GM12878 (cell line): Measurements from ENCODE around the gene KCNB1. TPM values are rescaled to one million over a fixed set of nuclear protein-coding genes. Genes with fewer than 3 reads are reported as not detected.
"Not testable (repeated sequence)": the region's sequence is repeated elsewhere in the genome, so short reads cannot be mapped to it uniquely, and the experiment has no call there.

ENCODE experiments used
- ATAC-seq: fragments of 200-7000 bp; cut with Tn5 transposase; 3 replicates; pipeline ENCODE4 v1.9.1; 2020; ENCODE audit warnings: mild to moderate bottlenecking, moderate library complexity
- BruUV-seq: library from RNA; stranded (reverse); fragments of 400-500 nt; replicated peaks from 2 replicates; lab custom pipeline; 2021; lab: Mats Ljungman, UMichigan
- CTCF ChIA-PET: fragments of 300-600 bp; sonication (Branson Sonifier 250); formaldehyde crosslinking; extraction: SDS; loops from one replicate; lab custom pipeline; 2021; ENCODE audit warnings: inconsistent platforms; lab: Yijun Ruan, JAX
- POLR2A ChIA-PET: fragments of 350-600 bp; formaldehyde crosslinking; extraction: SDS; loops from one replicate; lab custom pipeline; 2021; ENCODE audit warnings: inconsistent platforms; lab: Charles Lee
- RAD21 ChIA-PET: fragments of 300-600 bp; sonication (Branson Sonifier 250); formaldehyde crosslinking; loops from one replicate; lab custom pipeline; 2023; ENCODE audit warnings: antibody characterized with exemption; ENCODE audit not compliant: unreplicated experiment; lab: Charles Lee
- SMC1A ChIA-PET: fragments of 300-600 bp; sonication (Branson Sonifier 250); formaldehyde crosslinking; loops from one replicate; lab custom pipeline; 2023; ENCODE audit not compliant: unreplicated experiment, uncharacterized antibody; lab: Charles Lee
- DNase-seq: peaks from one replicate; pipeline ENCODE4 v3.0.0-alpha.2; 2011; ENCODE audit warnings: low read depth, low spot score
- FAIRE-seq: peaks from 3 replicates; lab custom pipeline; 2011; peaks lifted over from hg19 to GRCh38; lab: Jason Lieb, UNC
- H2AFZ ChIP-seq: 2 replicates; pipeline ENCODE4 v1.6.0; 2011; ENCODE audit warnings: low read depth, low read length, control low read depth; ENCODE audit not compliant: control insufficient read depth
- H3K27ac ChIP-seq: 2 replicates; pipeline ENCODE4 v1.5.1; 2011; ENCODE audit warnings: control low read depth; ENCODE audit not compliant: control insufficient read depth, insufficient read depth
- H3K27me3 ChIP-seq, 2 experiments: replicated peaks in 1 of 2; 2 replicates each; pipeline versions ENCODE4 v1.6.0 to v1.6.1; 2011; ENCODE audit warnings: low read length in 1 of 2; ENCODE audit not compliant: control insufficient read depth in 2 of 2, insufficient read depth in 2 of 2
- H3K36me3 ChIP-seq, 2 experiments: 2 replicates each; pipeline ENCODE4 v1.5.1; 2011; ENCODE audit warnings: low read length in 1 of 2; ENCODE audit not compliant: control insufficient read depth in 2 of 2, insufficient read depth in 2 of 2
- H3K4me1 ChIP-seq: 2 replicates; pipeline ENCODE4 v1.6.1; 2011; ENCODE audit warnings: mild to moderate bottlenecking, low read length, moderate library complexity, mixed read lengths; ENCODE audit not compliant: control insufficient read depth, insufficient read depth
- H3K4me2 ChIP-seq: 2 replicates; pipeline ENCODE4 v1.6.0; 2011; ENCODE audit warnings: control low read depth; ENCODE audit not compliant: control insufficient read depth, insufficient read depth
- H3K4me3 ChIP-seq: fragments of 200-600 bp; sonication (generic); 2 replicates; pipeline ENCODE4 v1.5.1; 2016
- H3K79me2 ChIP-seq: 2 replicates; pipeline ENCODE4 v1.6.0; 2011; ENCODE audit warnings: low read length; ENCODE audit not compliant: control insufficient read depth, insufficient read depth
- H3K9ac ChIP-seq: 2 replicates; pipeline ENCODE4 v1.8.0; 2011; ENCODE audit warnings: low read length, control low read depth, mixed read lengths; ENCODE audit not compliant: control insufficient read depth, insufficient read depth
- H3K9me3 ChIP-seq: replicated peaks from 3 replicates; pipeline ENCODE4 v1.5.1; 2011; ENCODE audit warnings: mild to moderate bottlenecking, low read length; ENCODE audit not compliant: control insufficient read depth, insufficient read depth
- H4K20me1 ChIP-seq: 2 replicates; pipeline ENCODE4 v1.6.0; 2011; ENCODE audit not compliant: control insufficient read depth, insufficient read depth
- SUPT20H ChIP-seq: IDR thresholded peaks from 2 replicates; pipeline ENCODE4 v1.6.1; 2011; ENCODE audit warnings: low read depth, mild to moderate bottlenecking, low read length, moderate library complexity, borderline replicate concordance; ENCODE audit not compliant: control insufficient read depth
- ZZZ3 ChIP-seq: IDR thresholded peaks from 2 replicates; pipeline ENCODE4 v1.6.1; 2011; ENCODE audit warnings: low read depth; ENCODE audit not compliant: control insufficient read depth, insufficient read length
- WGBS: methylation state at CpG from one replicate; pipeline ENCODE4 v1.1.6; 2016; ENCODE audit warnings: low lambda C conversion rate; ENCODE audit not compliant: insufficient replicate concordance, insufficient coverage; ENCODE audit errors: missing lambda C conversion rate; 5-methylcytosine and 5-hydroxymethylcytosine counted together
- in situ Hi-C: fragments of 300-500 bp; cut with MboI; formaldehyde crosslinking; loops from 9 replicates; pipeline ENCODE4 v1.14.3; 2018; ENCODE audit warnings: mixed read lengths
- intact Hi-C: fragments of 100-400 bp; cut with micrococcal nuclease; formaldehyde crosslinking; loops from one replicate; pipeline ENCODE4 v1.14.2; 2022; ENCODE audit not compliant: unreplicated experiment
- polyA plus RNA-seq, 11 experiments: library from polyadenylated mRNA; depleted of rRNA in 4 of 11; unstranded in 6 of 11; stranded (reverse) in 5 of 11; fragments of >200 nt; fragmentation: Nextera tagmentation in 4 of 11; fragmentation: Illumina TruSeq in 1 of 11; extraction: Ambion mirVana in 4 of 11; extraction: Trizol in 1 of 11; gene quantifications; 1 replicate in 1 of 11; 2 replicates in 10 of 11; pipeline versions ENCODE4 v1.2.1 to v1.2.3, GENCODE V29; 2011 to 2016; ENCODE audit warnings: inconsistent platforms in 2 of 11, missing spikeins in 2 of 11, low read depth in 1 of 11
- total RNA-seq, 4 experiments: library from RNA; depleted of rRNA in 3 of 4; stranded (reverse); fragments of >200 nt in 3 of 4; fragmentation: Illumina TruSeq in 1 of 4; extraction: Trizol in 1 of 4; gene quantifications; 2 replicates each; pipeline versions ENCODE4 v1.2.1 to v1.2.3, GENCODE V29; 2013 to 2021

The KCNB1 gene
- total and polyA plus RNA-seq, 10 of the 15 experiments (the other 5 are each of a cell fraction or from before 2014, with no cell fraction given): 0.02 to 0.08 (median 0.03) TPM; not detected in 7

GRCh38 chr20:49315580-49315979 is 166.9 kb downstream of the KCNB1 start:
- no peaks in the 10 kb centered on the region for H4K20me1 ChIP-seq
- no peak overlapping the region for H3K4me3 ChIP-seq
- ChIA-PET RAD21 (no interaction called here), CTCF (no interaction called here), POLR2A (no interaction called here), SMC1A (no interaction called here)
- whole genome bisulfite sequencing: 67% methylated on average over 1 of the region's 1 CpG
- no peak overlapping the region for H3K27ac ChIP-seq
- DNase-seq (no peak), ATAC-seq (no peak), FAIRE-seq (no peak)
- BruUV-seq: no TSS peak
- intact Hi-C loops (no loop called here), in situ Hi-C loops (no loop called here)
- H3K79me2 ChIP-seq: no peaks in the 10 kb centered on the region
- H3K9me3 ChIP-seq: no peaks in the 10 kb centered on the region; the same call in 2 of the 3 replicates
- H2AFZ ChIP-seq: no peak overlapping the region
- H3K36me3 ChIP-seq: no peaks in the 10 kb centered on the region
- no peaks in the 10 kb centered on the region for H3K4me1 ChIP-seq
- no peak overlapping the region for H3K9ac ChIP-seq
- no peak overlapping the region for H3K4me2 ChIP-seq
- TF ChIP-seq ZZZ3: no peak
- TF ChIP-seq SUPT20H: no peak
- peaks cover 11 to 20% of the 10 kb centered on the region in 2 experiments for H3K27me3 ChIP-seq

DNA sequence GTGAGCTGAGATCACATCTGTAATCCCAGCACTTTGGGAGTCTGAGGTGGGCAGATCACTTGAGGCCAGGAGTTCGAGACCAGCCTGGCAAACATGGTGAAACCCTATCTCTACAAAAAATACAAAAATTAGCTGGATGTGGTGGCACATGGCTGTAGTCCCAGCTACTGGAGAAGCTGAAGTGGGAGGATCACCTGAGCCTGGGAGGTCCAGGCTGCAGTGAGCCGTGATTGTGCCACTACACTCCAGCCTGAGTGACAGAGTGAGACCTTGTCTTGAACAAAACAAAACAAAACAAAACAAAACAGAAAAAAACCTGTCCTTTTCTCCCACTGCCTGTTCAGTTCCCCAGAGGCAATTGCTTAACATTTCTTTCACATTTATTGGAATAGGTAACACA is 168.4 kb downstream of the KCNB1 start:
- ChIA-PET SMC1A (interaction anchor here (0.8 to 1.1 kb wide), 2 partner anchors 11 to 97 kb away, joined by 3 read pairs; no protein-coding TSS in a partner anchor), CTCF (interaction anchor here (0.9 kb wide), 1 partner anchor 19 kb away, joined by 3 read pairs; no protein-coding TSS in a partner anchor)
- BruUV-seq, H3K36me3 ChIP-seq, H3K4me1 ChIP-seq, H3K79me2 ChIP-seq, FAIRE-seq, RAD21 ChIA-PET, H2AFZ ChIP-seq, POLR2A ChIA-PET, H3K9ac ChIP-seq, H3K4me2 ChIP-seq, intact Hi-C loops, in situ Hi-C loops, H3K4me3 ChIP-seq, H3K27ac ChIP-seq, H4K20me1 ChIP-seq, DNase-seq, H3K9me3 ChIP-seq, ATAC-seq: not testable (repeated sequence)
- WGBS: 0% methylated on average over 2 of the region's 2 CpGs
- H3K27me3 ChIP-seq: peaks cover 7 to 17% of the 10 kb centered on the region in 2 experiments

Other genes with a start within 250 kb of the KCNB1 start
- gene ZNFX1, start 204.6 kb downstream of the KCNB1 start, total RNA-seq (2014; rRNA removed): 31.5 and 32.1 TPM in 2 replicates
- 26.3 and 27.8 TPM in 2 replicates for gene ZNFX1, start 204.6 kb downstream of the KCNB1 start, total RNA-seq (2014; rRNA removed; fragmentation: Illumina TruSeq; extraction: Trizol)
- gene ZNFX1, start 204.6 kb downstream of the KCNB1 start, total RNA-seq (2021): 29.8 and 30.6 TPM in 2 replicates
- gene ZNFX1, start 204.6 kb downstream of the KCNB1 start, polyA plus RNA-seq (2011; rRNA removed): 6.9 and 9.1 TPM in 2 replicates
- gene ZNFX1, start 204.6 kb downstream of the KCNB1 start, polyA plus RNA-seq (2014; fragmentation: Illumina TruSeq; extraction: Trizol): 26.4 and 28.5 TPM in 2 replicates
- 10 to 100 TPM in 1 of 2 experiments, 1 to 10 TPM in 1; 7.4 to 14.6 TPM for gene ZNFX1, start 204.6 kb downstream of the KCNB1 start, polyA plus RNA-seq (2014; fragmentation: Nextera tagmentation; extraction: Ambion mirVana)
- 16.4 and 18.2 TPM in 2 replicates for gene ZNFX1, start 204.6 kb downstream of the KCNB1 start, polyA plus RNA-seq (2014; rRNA removed)
- gene ZNFX1, start 204.6 kb downstream of the KCNB1 start, polyA plus RNA-seq (2016; fragmentation: Nextera tagmentation; extraction: Ambion mirVana): 10 to 100 TPM; 24.9 to 27.2 TPM
- not detected in 2 replicates for gene PTGIS, start 85.5 kb upstream of the KCNB1 start, total RNA-seq (2014; rRNA removed)
- gene PTGIS, start 85.5 kb upstream of the KCNB1 start, total RNA-seq (2014; rRNA removed; fragmentation: Illumina TruSeq; extraction: Trizol): not detected in 2 replicates
- gene PTGIS, start 85.5 kb upstream of the KCNB1 start, total RNA-seq (2021): 0.10 and 0.13 TPM in 2 replicates
- gene PTGIS, start 85.5 kb upstream of the KCNB1 start, polyA plus RNA-seq (2011; rRNA removed): not detected in 2 replicates
- not detected in 2 replicates for gene PTGIS, start 85.5 kb upstream of the KCNB1 start, polyA plus RNA-seq (2014; fragmentation: Illumina TruSeq; extraction: Trizol)
- not detected for gene PTGIS, start 85.5 kb upstream of the KCNB1 start, polyA plus RNA-seq (2014; fragmentation: Nextera tagmentation; extraction: Ambion mirVana)
- gene PTGIS, start 85.5 kb upstream of the KCNB1 start, polyA plus RNA-seq (2014; rRNA removed): not detected in 2 replicates
- not detected for gene PTGIS, start 85.5 kb upstream of the KCNB1 start, polyA plus RNA-seq (2016; fragmentation: Nextera tagmentation; extraction: Ambion mirVana)
- 11.6 and 12.7 TPM in 2 replicates for gene B4GALT5, start 231.2 kb upstream of the KCNB1 start, total RNA-seq (2014; rRNA removed)
- 25.2 and 25.4 TPM in 2 replicates for gene B4GALT5, start 231.2 kb upstream of the KCNB1 start, total RNA-seq (2014; rRNA removed; fragmentation: Illumina TruSeq; extraction: Trizol)
- 28.3 and 28.7 TPM in 2 replicates for gene B4GALT5, start 231.2 kb upstream of the KCNB1 start, total RNA-seq (2021)
- 55.5 and 58.7 TPM in 2 replicates for gene B4GALT5, start 231.2 kb upstream of the KCNB1 start, polyA plus RNA-seq (2011; rRNA removed)
- gene B4GALT5, start 231.2 kb upstream of the KCNB1 start, polyA plus RNA-seq (2014; fragmentation: Illumina TruSeq; extraction: Trizol): 34.9 and 37.4 TPM in 2 replicates
- 10 to 100 TPM; 10.0 to 15.3 TPM for gene B4GALT5, start 231.2 kb upstream of the KCNB1 start, polyA plus RNA-seq (2014; fragmentation: Nextera tagmentation; extraction: Ambion mirVana)
- gene B4GALT5, start 231.2 kb upstream of the KCNB1 start, polyA plus RNA-seq (2014; rRNA removed): 24.6 and 25.5 TPM in 2 replicates
- 1 to 10 TPM; 2.0 to 2.8 TPM for gene B4GALT5, start 231.2 kb upstream of the KCNB1 start, polyA plus RNA-seq (2016; fragmentation: Nextera tagmentation; extraction: Ambion mirVana)